Measurements from ENCODE around the gene CREB5.

The CREB5 gene

DNA sequence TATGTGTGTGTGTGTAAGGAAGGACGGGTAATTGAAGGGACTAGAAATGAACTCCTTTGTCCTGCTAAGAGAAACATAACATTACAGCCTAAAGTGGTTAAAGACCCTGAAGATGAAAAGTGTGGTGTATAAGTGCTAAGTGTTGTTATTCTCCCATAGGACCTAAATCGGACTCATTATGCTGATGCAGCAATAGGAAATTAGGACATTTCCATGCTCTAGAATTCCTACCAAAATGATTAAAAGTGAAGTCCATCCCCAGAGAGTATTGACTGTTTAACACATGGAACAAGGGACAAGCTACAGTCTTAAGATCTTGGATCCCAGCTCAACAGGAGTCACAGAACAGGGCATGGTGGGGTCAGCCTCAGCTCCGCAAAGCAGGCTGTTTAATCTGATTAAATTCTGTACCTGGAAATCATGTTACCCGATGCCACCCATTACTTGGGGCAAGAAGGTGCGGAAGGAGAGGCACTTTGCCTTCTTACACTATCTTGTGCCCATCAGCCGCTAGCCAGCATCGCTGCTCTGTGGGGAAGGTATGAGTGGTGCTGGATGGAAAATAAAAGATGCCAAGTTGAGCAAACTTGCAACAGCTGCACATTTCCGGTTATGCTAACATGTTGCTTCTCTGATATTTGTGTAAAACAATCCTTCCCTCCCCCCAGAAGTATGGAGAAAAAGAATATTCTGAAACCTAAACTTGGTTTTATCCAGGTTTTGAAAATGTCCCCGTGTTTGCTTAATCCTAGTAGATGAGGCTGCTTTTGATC lies 100.5 kb downstream of the CREB5 start:
- no peak overlapping the region for H3K4me2 ChIP-seq (ENCODE audit: low read length)

GRCh38 chr7:28516390-28517172 lies 104.3 kb downstream of the CREB5 start:
- Histone ChIP-seq H3K27ac (no peak overlapping the region), H3K4me3 (ENCODE audit: low read depth, low read length) (no peak overlapping the region)

More for the DNA sequence above, 100.5 kb downstream of the CREB5 start:
- H3K27ac ChIP-seq = no peak overlapping the region
- H3K9ac ChIP-seq = no peak overlapping the region
- no peak for TF ChIP-seq CTCF (IDR thresholded peaks at IDR 0.05)
- no peaks in the 10 kb centered on the region for H3K4me1 ChIP-seq
- no peak overlapping the region for H3K4me3 ChIP-seq (ENCODE audit: low read depth, low read length)
- no peaks in the 10 kb centered on the region for H3K27me3 ChIP-seq (ENCODE audit: control insufficient read depth, insufficient read depth, low read length)
- no peaks in the 10 kb centered on the region for H3K9me3 ChIP-seq (ENCODE audit: control insufficient read depth, low read length)
- H3K79me2 ChIP-seq = no peaks in the 10 kb centered on the region
- H3K36me3 ChIP-seq (ENCODE audit: control insufficient read depth, insufficient read depth, low read length) = no peaks in the 10 kb centered on the region
- H2AFZ ChIP-seq = no peak overlapping the region

DNA sequence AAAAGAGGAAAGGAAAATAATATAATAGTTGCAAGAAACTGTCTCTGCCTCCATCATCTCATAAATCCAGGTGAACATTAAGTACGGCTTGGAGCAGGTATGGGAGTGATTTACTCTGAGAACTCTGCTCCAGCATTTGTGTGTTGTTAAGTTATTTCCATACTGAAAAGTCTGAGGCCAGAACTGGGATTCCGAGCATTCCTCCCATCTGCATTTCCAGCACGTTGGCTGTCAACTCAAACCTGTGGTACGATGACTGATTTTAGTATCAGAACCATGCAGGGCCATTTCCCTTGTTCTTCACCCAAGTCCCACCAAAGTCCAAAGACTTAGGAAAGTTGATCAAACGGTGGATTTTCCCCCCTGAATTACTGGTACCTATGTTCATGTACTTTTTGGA lies 104.9 kb downstream of the CREB5 start:
- Histone ChIP-seq H3K79me2 (no peaks in the 10 kb centered on the region), H3K4me1 (no peaks in the 10 kb centered on the region), H3K4me3 (ENCODE audit: low read depth, low read length) (no peak overlapping the region), H3K36me3 (ENCODE audit: control insufficient read depth, insufficient read depth, low read length) (no peaks in the 10 kb centered on the region), H2AFZ (no peak overlapping the region), H3K27me3 (ENCODE audit: control insufficient read depth, insufficient read depth, low read length) (no peaks in the 10 kb centered on the region), H3K4me2 (ENCODE audit: low read length) (no peak overlapping the region), H3K9ac (no peak overlapping the region), H3K27ac (no peak overlapping the region), H3K9me3 (ENCODE audit: control insufficient read depth, low read length) (no peaks in the 10 kb centered on the region)
- no peak for TF ChIP-seq CTCF (IDR thresholded peaks at IDR 0.05)

More at GRCh38 chr7:28516390-28517172, 104.3 kb downstream of the CREB5 start:
- Histone ChIP-seq H3K79me2 (no peaks in the 10 kb centered on the region), H3K27me3 (ENCODE audit: control insufficient read depth, insufficient read depth, low read length) (no peaks in the 10 kb centered on the region), H3K9ac (no peak overlapping the region), H3K9me3 (ENCODE audit: control insufficient read depth, low read length) (no peaks in the 10 kb centered on the region), H3K4me2 (ENCODE audit: low read length) (no peak overlapping the region), H3K36me3 (ENCODE audit: control insufficient read depth, insufficient read depth, low read length) (no peaks in the 10 kb centered on the region), H2AFZ (no peak overlapping the region), H3K4me1 (no peaks in the 10 kb centered on the region)
- no peak for TF ChIP-seq CTCF (IDR thresholded peaks at IDR 0.05)

- H3K27me3 ChIP-seq (ENCODE audit: control insufficient read depth, insufficient read depth, low read length) = no peaks in the 10 kb centered on the region
- H3K9me3 ChIP-seq (ENCODE audit: control insufficient read depth, low read length) = no peaks in the 10 kb centered on the region
- no peak overlapping the region for H2AFZ ChIP-seq
- no peaks in the 10 kb centered on the region for H3K36me3 ChIP-seq (ENCODE audit: control insufficient read depth, insufficient read depth, low read length)
- no peak overlapping the region for H3K4me2 ChIP-seq (ENCODE audit: low read length)
- H3K4me3 ChIP-seq (ENCODE audit: low read depth, low read length) = no peak overlapping the region
- H3K27ac ChIP-seq = no peak overlapping the region
- no peaks in the 10 kb centered on the region for H3K4me1 ChIP-seq
- no peak for TF ChIP-seq CTCF (IDR thresholded peaks at IDR 0.05)
- H3K9ac ChIP-seq = no peak overlapping the region
- no peaks in the 10 kb centered on the region for H3K79me2 ChIP-seq
Observed at GRCh38 chr7:28517606-28518005, 105.3 kb downstream of the CREB5 start.
